Measurements from ENCODE around the gene AQR. TPM values are rescaled to one million over a fixed set of nuclear protein-coding genes. Genes with fewer than 3 reads are reported as not detected.

The AQR gene
- total and polyA plus RNA-seq, 10 of the 15 experiments (the other 5 are each of a cell fraction or from before 2014, with no cell fraction given), result 18.2 to 53.5 (median 32.6) TPM

DNA sequence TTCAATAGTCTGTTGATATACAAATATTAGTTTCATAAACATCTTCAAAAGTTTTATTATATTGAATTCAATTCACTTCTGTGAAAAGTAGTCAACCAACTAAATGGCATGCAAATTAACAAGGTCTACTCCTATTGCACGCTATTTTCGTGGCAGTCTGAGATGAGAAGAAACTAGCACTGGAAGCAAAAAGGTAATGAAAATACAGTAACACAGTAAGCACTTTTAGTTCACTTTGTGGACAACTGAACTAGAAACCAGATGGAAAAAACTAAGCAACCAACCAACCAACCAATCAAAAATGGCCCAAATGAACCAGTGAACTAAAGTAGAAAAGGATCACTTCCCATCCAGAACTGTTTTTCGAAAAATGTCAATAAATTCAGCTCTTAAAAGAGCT is 118.5 kb downstream of the AQR start:
- no peak overlapping the region for H3K27ac ChIP-seq (ENCODE audit: control insufficient read depth, insufficient read depth)
- FAIRE-seq, result no peak

DNA sequence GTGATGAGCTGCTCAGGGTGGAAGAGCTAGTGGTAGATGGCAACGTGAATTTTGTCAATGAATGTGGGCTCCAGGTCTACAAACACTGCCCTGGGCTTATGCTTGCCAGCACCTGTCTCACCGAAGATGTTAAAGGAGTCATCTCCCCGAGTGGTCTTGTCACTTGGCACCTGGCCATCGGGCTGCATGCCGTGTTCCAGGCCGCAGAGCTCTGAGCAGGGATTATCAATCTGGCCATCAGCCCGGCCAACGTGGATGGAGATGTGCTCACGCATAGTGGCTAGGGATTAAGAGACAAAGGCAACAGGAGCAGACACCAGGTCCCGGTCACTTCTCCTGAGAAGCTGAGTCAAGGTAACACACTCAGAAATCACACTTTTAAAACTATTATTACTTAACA is 119.4 kb downstream of the AQR start:
- Histone ChIP-seq H3K27ac (ENCODE audit: control insufficient read depth, insufficient read depth) (no peak overlapping the region), H4K20me1 (ENCODE audit: control insufficient read depth, insufficient read depth) (no peaks in the 10 kb centered on the region), H3K9me3 (replicated peaks; ENCODE audit: control insufficient read depth, insufficient read depth, low read length) (no peaks in the 10 kb centered on the region), H3K27me3 (replicated peaks in 1 of 2; ENCODE audit: control insufficient read depth in 2 of 2, insufficient read depth in 2 of 2, low read length in 1 of 2) (no peaks in the 10 kb centered on the region), H3K79me2 (ENCODE audit: control insufficient read depth, insufficient read depth, low read length) (no peaks in the 10 kb centered on the region), H2AFZ (ENCODE audit: control insufficient read depth, low read depth, low read length) (no peak overlapping the region), H3K4me2 (ENCODE audit: control insufficient read depth, insufficient read depth) (no peak overlapping the region), H3K4me1 (ENCODE audit: control insufficient read depth, insufficient read depth, low read length) (no peaks in the 10 kb centered on the region), H3K4me3 (no peak overlapping the region), H3K36me3 (ENCODE audit: control insufficient read depth in 2 of 2, insufficient read depth in 2 of 2, low read length in 1 of 2) (no peaks in the 10 kb centered on the region), H3K9ac (ENCODE audit: control insufficient read depth, insufficient read depth, low read length) (no peak overlapping the region)
- BruUV-seq (replicated peaks), result no TSS peak
- in situ Hi-C loops (cut with MboI) (no loop called here), intact Hi-C loops (cut with micrococcal nuclease; ENCODE audit: unreplicated experiment) (no loop called here)
- WGBS (ENCODE audit: insufficient coverage, insufficient replicate concordance, low lambda C conversion rate, missing lambda C conversion rate), result 90% methylated on average over 10 of the region's 10 CpGs
- RAD21 ChIA-PET (ENCODE audit: unreplicated experiment), result no interaction called here
- no peak for FAIRE-seq
- TF ChIP-seq NBN (IDR thresholded peaks at IDR 0.05), result no peak
- TF ChIP-seq TBL1XR1 (IDR thresholded peaks at IDR 0.05; ENCODE audit: low read depth, low read length), result no peak
- TF ChIP-seq KAT2A (conservative IDR thresholded peaks at IDR 0.05; ENCODE audit: control insufficient read depth, low read depth, low read length), result no peak
- TF ChIP-seq, protein P1, sequence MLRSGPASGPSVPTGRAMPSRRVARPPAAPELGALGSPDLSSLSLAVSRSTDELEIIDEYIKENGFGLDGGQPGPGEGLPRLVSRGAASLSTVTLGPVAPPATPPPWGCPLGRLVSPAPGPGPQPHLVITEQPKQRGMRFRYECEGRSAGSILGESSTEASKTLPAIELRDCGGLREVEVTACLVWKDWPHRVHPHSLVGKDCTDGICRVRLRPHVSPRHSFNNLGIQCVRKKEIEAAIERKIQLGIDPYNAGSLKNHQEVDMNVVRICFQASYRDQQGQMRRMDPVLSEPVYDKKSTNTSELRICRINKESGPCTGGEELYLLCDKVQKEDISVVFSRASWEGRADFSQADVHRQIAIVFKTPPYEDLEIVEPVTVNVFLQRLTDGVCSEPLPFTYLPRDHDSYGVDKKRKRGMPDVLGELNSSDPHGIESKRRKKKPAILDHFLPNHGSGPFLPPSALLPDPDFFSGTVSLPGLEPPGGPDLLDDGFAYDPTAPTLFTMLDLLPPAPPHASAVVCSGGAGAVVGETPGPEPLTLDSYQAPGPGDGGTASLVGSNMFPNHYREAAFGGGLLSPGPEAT (IDR thresholded peaks at IDR 0.05; ENCODE audit: low read depth), result no peak
- TF ChIP-seq, protein P2, sequence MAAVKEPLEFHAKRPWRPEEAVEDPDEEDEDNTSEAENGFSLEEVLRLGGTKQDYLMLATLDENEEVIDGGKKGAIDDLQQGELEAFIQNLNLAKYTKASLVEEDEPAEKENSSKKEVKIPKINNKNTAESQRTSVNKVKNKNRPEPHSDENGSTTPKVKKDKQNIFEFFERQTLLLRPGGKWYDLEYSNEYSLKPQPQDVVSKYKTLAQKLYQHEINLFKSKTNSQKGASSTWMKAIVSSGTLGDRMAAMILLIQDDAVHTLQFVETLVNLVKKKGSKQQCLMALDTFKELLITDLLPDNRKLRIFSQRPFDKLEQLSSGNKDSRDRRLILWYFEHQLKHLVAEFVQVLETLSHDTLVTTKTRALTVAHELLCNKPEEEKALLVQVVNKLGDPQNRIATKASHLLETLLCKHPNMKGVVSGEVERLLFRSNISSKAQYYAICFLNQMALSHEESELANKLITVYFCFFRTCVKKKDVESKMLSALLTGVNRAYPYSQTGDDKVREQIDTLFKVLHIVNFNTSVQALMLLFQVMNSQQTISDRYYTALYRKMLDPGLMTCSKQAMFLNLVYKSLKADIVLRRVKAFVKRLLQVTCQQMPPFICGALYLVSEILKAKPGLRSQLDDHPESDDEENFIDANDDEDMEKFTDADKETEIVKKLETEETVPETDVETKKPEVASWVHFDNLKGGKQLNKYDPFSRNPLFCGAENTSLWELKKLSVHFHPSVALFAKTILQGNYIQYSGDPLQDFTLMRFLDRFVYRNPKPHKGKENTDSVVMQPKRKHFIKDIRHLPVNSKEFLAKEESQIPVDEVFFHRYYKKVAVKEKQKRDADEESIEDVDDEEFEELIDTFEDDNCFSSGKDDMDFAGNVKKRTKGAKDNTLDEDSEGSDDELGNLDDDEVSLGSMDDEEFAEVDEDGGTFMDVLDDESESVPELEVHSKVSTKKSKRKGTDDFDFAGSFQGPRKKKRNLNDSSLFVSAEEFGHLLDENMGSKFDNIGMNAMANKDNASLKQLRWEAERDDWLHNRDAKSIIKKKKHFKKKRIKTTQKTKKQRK (IDR thresholded peaks at IDR 0.05; ENCODE audit: low read depth, low read length), result no peak
- TF ChIP-seq NFYA (IDR thresholded peaks at IDR 0.05; ENCODE audit: borderline replicate concordance, low read depth, low read length), result no peak
- no peak for TF ChIP-seq CEBPB (IDR thresholded peaks at IDR 0.05; ENCODE audit: borderline replicate concordance in 1 of 2, low read depth in 2 of 2, low read length in 2 of 2)
- TF ChIP-seq, protein P3, sequence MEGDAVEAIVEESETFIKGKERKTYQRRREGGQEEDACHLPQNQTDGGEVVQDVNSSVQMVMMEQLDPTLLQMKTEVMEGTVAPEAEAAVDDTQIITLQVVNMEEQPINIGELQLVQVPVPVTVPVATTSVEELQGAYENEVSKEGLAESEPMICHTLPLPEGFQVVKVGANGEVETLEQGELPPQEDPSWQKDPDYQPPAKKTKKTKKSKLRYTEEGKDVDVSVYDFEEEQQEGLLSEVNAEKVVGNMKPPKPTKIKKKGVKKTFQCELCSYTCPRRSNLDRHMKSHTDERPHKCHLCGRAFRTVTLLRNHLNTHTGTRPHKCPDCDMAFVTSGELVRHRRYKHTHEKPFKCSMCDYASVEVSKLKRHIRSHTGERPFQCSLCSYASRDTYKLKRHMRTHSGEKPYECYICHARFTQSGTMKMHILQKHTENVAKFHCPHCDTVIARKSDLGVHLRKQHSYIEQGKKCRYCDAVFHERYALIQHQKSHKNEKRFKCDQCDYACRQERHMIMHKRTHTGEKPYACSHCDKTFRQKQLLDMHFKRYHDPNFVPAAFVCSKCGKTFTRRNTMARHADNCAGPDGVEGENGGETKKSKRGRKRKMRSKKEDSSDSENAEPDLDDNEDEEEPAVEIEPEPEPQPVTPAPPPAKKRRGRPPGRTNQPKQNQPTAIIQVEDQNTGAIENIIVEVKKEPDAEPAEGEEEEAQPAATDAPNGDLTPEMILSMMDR (IDR thresholded peaks at IDR 0.05 in 2 of 3, conservative IDR thresholded peaks at IDR 0.05 in 1 of 3; ENCODE audit: control insufficient read depth in 2 of 3, extremely low read depth in 1 of 3, insufficient read depth in 1 of 3, low read depth in 3 of 3, low read length in 3 of 3), result no peak
- SMC1A ChIA-PET (ENCODE audit: uncharacterized antibody, unreplicated experiment), result no interaction called here
- DNase-seq (ENCODE audit: low read depth, low spot score), result no peak
- CTCF ChIA-PET, result no interaction called here
- POLR2A ChIA-PET, result no interaction called here
- no peak for ATAC-seq

More for the DNA sequence above, 118.5 kb downstream of the AQR start:
- H3K27me3 ChIP-seq (replicated peaks in 1 of 2; ENCODE audit: control insufficient read depth in 2 of 2, insufficient read depth in 2 of 2, low read length in 1 of 2), result no peaks in the 10 kb centered on the region
- ATAC-seq, result no peak
- in situ Hi-C loops (cut with MboI) (no loop called here), intact Hi-C loops (cut with micrococcal nuclease; ENCODE audit: unreplicated experiment) (no loop called here)
- H2AFZ ChIP-seq (ENCODE audit: control insufficient read depth, low read depth, low read length), result no peak overlapping the region
- ChIA-PET RAD21 (ENCODE audit: unreplicated experiment) (no interaction called here), POLR2A (no interaction called here), SMC1A (ENCODE audit: uncharacterized antibody, unreplicated experiment) (no interaction called here), CTCF (no interaction called here)
- H3K9ac ChIP-seq (ENCODE audit: control insufficient read depth, insufficient read depth, low read length), result no peak overlapping the region
- no peaks in the 10 kb centered on the region for H3K79me2 ChIP-seq (ENCODE audit: control insufficient read depth, insufficient read depth, low read length)
- H3K9me3 ChIP-seq (replicated peaks; ENCODE audit: control insufficient read depth, insufficient read depth, low read length), result no peaks in the 10 kb centered on the region
- no peaks in the 10 kb centered on the region for H4K20me1 ChIP-seq (ENCODE audit: control insufficient read depth, insufficient read depth)
- H3K4me1 ChIP-seq (ENCODE audit: control insufficient read depth, insufficient read depth, low read length), result no peaks in the 10 kb centered on the region
- peaks cover 0 to 6% of the 10 kb centered on the region in 2 experiments; a peak in 2 of 4 replicates for H3K36me3 ChIP-seq (ENCODE audit: control insufficient read depth in 2 of 2, insufficient read depth in 2 of 2, low read length in 1 of 2)
- no peak for DNase-seq (ENCODE audit: low read depth, low spot score)
- 81% methylated on average over 3 of the region's 3 CpGs for WGBS (ENCODE audit: insufficient coverage, insufficient replicate concordance, low lambda C conversion rate, missing lambda C conversion rate)
- BruUV-seq (replicated peaks), result no TSS peak
- no peak overlapping the region for H3K4me2 ChIP-seq (ENCODE audit: control insufficient read depth, insufficient read depth)
- H3K4me3 ChIP-seq, result no peak overlapping the region
- TF ChIP-seq CEBPB (IDR thresholded peaks at IDR 0.05; ENCODE audit: borderline replicate concordance in 1 of 2, low read depth in 2 of 2, low read length in 2 of 2) (no peak), RFX5 (IDR thresholded peaks at IDR 0.05; ENCODE audit: low read depth, low read length) (no peak), POU2F2 (IDR thresholded peaks at IDR 0.05; ENCODE audit: borderline replicate concordance, low read depth, low read length) (no peak), NR2C1 (IDR thresholded peaks at IDR 0.05) (no peak)

Measured in GM12878 (cell line).